GM10266 (cell line): ENCODE results near the gene C1orf115.
"Not testable (repeated sequence)": the region's sequence is repeated elsewhere in the genome, so short reads cannot be mapped to it uniquely, and the experiment has no call there.

ENCODE experiments used
- DNase-seq: peaks from one replicate; pipeline ENCODE4 v3.0.0; 2012; ENCODE audit errors: extremely low spot score
- CTCF ChIP-seq: IDR thresholded peaks from 2 replicates; pipeline ENCODE4 v1.5.1; 2012; ENCODE audit warnings: mild to moderate bottlenecking, low read depth; ENCODE audit not compliant: control insufficient read depth, insufficient read depth; ENCODE audit errors: missing control alignments

The C1orf115 gene

GRCh38 chr1:220726634-220727033 lies 36.5 kb downstream of the C1orf115 start:
- DNase-seq: no peak
- peak; percentile 26 for TF ChIP-seq CTCF

- no peak for DNase-seq
- no peak for TF ChIP-seq CTCF
Observed at GRCh38 chr1:220727519-220727918, 37.4 kb downstream of the C1orf115 start.

GRCh38 chr1:220730486-220730885 lies 40.3 kb downstream of the C1orf115 start:
- DNase-seq: no peak
- no peak for TF ChIP-seq CTCF

GRCh38 chr1:220732137-220732536 lies 42.0 kb downstream of the C1orf115 start:
- TF ChIP-seq CTCF: no peak
- DNase-seq: no peak

- TF ChIP-seq CTCF: no peak
- DNase-seq: no peak
Observed at GRCh38 chr1:220732621-220733020, 42.5 kb downstream of the C1orf115 start.

GRCh38 chr1:220733086-220733601 lies 43.0 kb downstream of the C1orf115 start:
- peak; percentile 73 for DNase-seq
- TF ChIP-seq CTCF: peak; percentile 74

GRCh38 chr1:220734571-220735326 lies 44.6 kb downstream of the C1orf115 start:
- no peak for DNase-seq
- no peak for TF ChIP-seq CTCF

- not testable (repeated sequence) for DNase-seq
Observed at GRCh38 chr1:220736283-220736682, 46.1 kb downstream of the C1orf115 start.
